Erythroblast (primary cell): ENCODE results near the gene ESYT2.

Source experiments
- GATA1 ChIP-seq: IDR thresholded peaks from 2 replicates; pipeline ENCODE4 v1.6.1; 2011; ENCODE audit warnings: low read depth, mild to moderate bottlenecking, control low read depth, low read length, moderate library complexity
- POLR2A ChIP-seq: IDR thresholded peaks from 2 replicates; pipeline ENCODE4 v1.6.1; 2011; ENCODE audit warnings: mild to moderate bottlenecking, low read length

DNA sequence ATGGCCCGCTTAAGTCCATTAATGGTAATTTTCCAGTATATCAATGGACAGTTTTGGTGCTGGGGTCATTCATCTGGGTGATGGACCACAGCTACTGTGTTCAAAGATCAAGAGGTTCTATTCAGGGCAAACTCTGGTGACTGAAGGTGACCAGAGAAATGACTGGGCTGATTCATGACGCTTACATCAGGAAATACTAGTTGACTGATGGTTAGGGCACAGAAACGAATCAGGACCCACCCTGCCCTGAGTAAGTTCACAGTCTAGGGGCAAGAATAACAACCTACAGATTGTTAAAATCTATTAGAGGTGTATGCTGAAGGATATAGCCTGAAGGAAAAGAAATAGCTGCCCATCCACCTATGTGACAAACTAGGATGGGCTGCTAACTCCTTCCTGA is 134.3 kb downstream of the ESYT2 start:
- no peak for TF ChIP-seq POLR2A
- TF ChIP-seq GATA1: no peak
